Measurements from ENCODE around the gene NFKB1.

- TF ChIP-seq POLR2A (IDR thresholded peaks at IDR 0.05) = no peak
- no peak for TF ChIP-seq CTCF (IDR thresholded peaks at IDR 0.05)
Measured at GRCh38 chr4:102518703-102519131, 17.6 kb downstream of the NFKB1 start.
